Measurements from ENCODE around the gene DGKE.

The DGKE gene

GRCh38 chr17:56845934-56846333, 12.0 kb downstream of the DGKE start:
- Histone ChIP-seq H3K27ac (ENCODE audit: low read depth, low read length, poor library complexity, severe bottlenecking) (no peak overlapping the region), H3K36me3 (ENCODE audit: insufficient read depth, low read length) (peaks cover 54% of the 10 kb centered on the region), H4K20me1 (ENCODE audit: insufficient read depth, low read length) (no peaks in the 10 kb centered on the region), H3K4me3 (ENCODE audit: low read depth, low read length, poor library complexity, severe bottlenecking) (no peak overlapping the region), H3K4me2 (ENCODE audit: low read length) (no peak overlapping the region), H3F3A (ENCODE audit: insufficient read depth, low read length) (no peaks in the 10 kb centered on the region), H3K79me2 (ENCODE audit: insufficient read depth, low read length) (no peaks in the 10 kb centered on the region), H3K9me3 (ENCODE audit: low read length) (no peaks in the 10 kb centered on the region), H3K9me2 (ENCODE audit: low read depth, low read length) (no peaks in the 10 kb centered on the region), H3K4me1 (ENCODE audit: insufficient read depth, low read length, severe bottlenecking) (peaks cover 9% of the 10 kb centered on the region), H3K9ac (ENCODE audit: low read length) (no peak overlapping the region), H3K27me3 (ENCODE audit: insufficient read depth, low read length) (no peaks in the 10 kb centered on the region), H2AFZ (ENCODE audit: low read length) (no peak overlapping the region)
- no peak for TF ChIP-seq EZH2 (IDR thresholded peaks at IDR 0.05; ENCODE audit: borderline replicate concordance, low read length)
- TF ChIP-seq CTCF (IDR thresholded peaks at IDR 0.05; ENCODE audit: low read length) = no peak

DNA sequence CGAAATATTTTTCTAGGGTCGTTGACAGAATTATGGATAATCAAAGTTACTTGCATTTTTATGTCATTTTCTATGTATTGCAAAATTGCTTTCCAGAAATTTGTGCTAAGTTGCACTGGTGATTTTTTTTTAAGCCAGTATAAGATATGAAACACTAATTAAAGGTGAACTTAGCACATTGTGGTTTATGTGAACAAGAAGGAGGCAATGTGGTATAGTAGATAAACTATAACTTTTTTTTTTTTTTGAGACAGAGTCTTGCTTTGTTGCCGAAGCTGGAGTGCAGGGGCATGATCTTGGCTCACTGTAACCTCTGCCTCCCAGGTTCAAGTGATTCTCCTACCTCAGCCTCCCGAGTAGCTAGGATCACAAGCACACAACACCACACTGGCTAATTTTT, 13.2 kb downstream of the DGKE start:
- Histone ChIP-seq H3K4me2 (ENCODE audit: low read length) (no peak overlapping the region), H4K20me1 (ENCODE audit: insufficient read depth, low read length) (no peaks in the 10 kb centered on the region), H3K4me3 (ENCODE audit: low read depth, low read length, poor library complexity, severe bottlenecking) (no peak overlapping the region), H3K79me2 (ENCODE audit: insufficient read depth, low read length) (no peaks in the 10 kb centered on the region), H3K36me3 (ENCODE audit: insufficient read depth, low read length) (peaks cover 61% of the 10 kb centered on the region; the same call in 1 of the 2 replicates), H3F3A (ENCODE audit: insufficient read depth, low read length) (no peaks in the 10 kb centered on the region), H3K9me3 (ENCODE audit: low read length) (no peaks in the 10 kb centered on the region), H3K4me1 (ENCODE audit: insufficient read depth, low read length, severe bottlenecking) (peaks cover 10% of the 10 kb centered on the region), H3K27ac (ENCODE audit: low read depth, low read length, poor library complexity, severe bottlenecking) (no peak overlapping the region), H2AFZ (ENCODE audit: low read length) (no peak overlapping the region), H3K9me2 (ENCODE audit: low read depth, low read length) (no peaks in the 10 kb centered on the region), H3K9ac (ENCODE audit: low read length) (no peak overlapping the region), H3K27me3 (ENCODE audit: insufficient read depth, low read length) (no peaks in the 10 kb centered on the region)
- TF ChIP-seq EZH2 (IDR thresholded peaks at IDR 0.05; ENCODE audit: borderline replicate concordance, low read length) (no peak), CTCF (IDR thresholded peaks at IDR 0.05; ENCODE audit: low read length) (no peak)

GRCh38 chr17:56849131-56849530, 15.2 kb downstream of the DGKE start:
- Histone ChIP-seq H3K79me2 (ENCODE audit: insufficient read depth, low read length) (no peaks in the 10 kb centered on the region), H3K27ac (ENCODE audit: low read depth, low read length, poor library complexity, severe bottlenecking) (no peak overlapping the region), H4K20me1 (ENCODE audit: insufficient read depth, low read length) (no peaks in the 10 kb centered on the region), H3K36me3 (ENCODE audit: insufficient read depth, low read length) (peaks cover 76% of the 10 kb centered on the region), H3K4me3 (ENCODE audit: low read depth, low read length, poor library complexity, severe bottlenecking) (no peak overlapping the region), H3K4me1 (ENCODE audit: insufficient read depth, low read length, severe bottlenecking) (peaks cover 10% of the 10 kb centered on the region), H3K9me2 (ENCODE audit: low read depth, low read length) (no peaks in the 10 kb centered on the region), H3K4me2 (ENCODE audit: low read length) (no peak overlapping the region), H3K27me3 (ENCODE audit: insufficient read depth, low read length) (no peaks in the 10 kb centered on the region), H3K9ac (ENCODE audit: low read length) (no peak overlapping the region), H2AFZ (ENCODE audit: low read length) (no peak overlapping the region), H3F3A (ENCODE audit: insufficient read depth, low read length) (no peaks in the 10 kb centered on the region), H3K9me3 (ENCODE audit: low read length) (no peaks in the 10 kb centered on the region)
- no peak for TF ChIP-seq CTCF (IDR thresholded peaks at IDR 0.05; ENCODE audit: low read length)
- TF ChIP-seq EZH2 (IDR thresholded peaks at IDR 0.05; ENCODE audit: borderline replicate concordance, low read length) = no peak

Data from OCI-LY1 (cell line).